Right lung (tissue), 5 donors: ENCODE measurements around the gene TMEM51. TPM values are rescaled to one million over a fixed set of nuclear protein-coding genes. Genes with fewer than 3 reads are reported as not detected.

Experiments used
- polyA plus RNA-seq, 5 donors: library from polyadenylated mRNA; unstranded; fragments of 120-200 nt; gene quantifications; one replicate each; pipeline versions ENCODE4 v1.2.1 to v1.2.3, GENCODE V29; 2013; ENCODE audit warnings: inconsistent platforms in 1 of 5, low replicate concordance in 1 of 5; ENCODE audit not compliant: insufficient read length in 5 of 5, insufficient read depth in 1 of 5

The TMEM51 gene
- polyA plus RNA-seq, 5 donors: 11.7 to 18.6 (median 13.1) TPM

Other genes with a start within 250 kb of the TMEM51 start
- gene FHAD1, start 93.5 kb downstream of the TMEM51 start, polyA plus RNA-seq: 1 to 10 TPM; 1.5 to 4.5 (median 3.8) TPM